Transverse colon (tissue), 4 donors: Measurements from ENCODE around the gene TRIM29. TPM values are rescaled to one million over a fixed set of nuclear protein-coding genes. Genes with fewer than 3 reads are reported as not detected.

Experiments
- DNase-seq: peaks from one replicate; pipeline ENCODE4 v3.0.0-alpha.2; 2019
- H3K27ac ChIP-seq, 4 donors: fragments of 200-600 bp; sonication (generic); 2 replicates each; pipeline ENCODE4 v1.5.1; 2016 to 2018; ENCODE audit warnings: inconsistent platforms in 4 of 4
- H3K27me3 ChIP-seq: fragments of 200-600 bp; sonication (generic); 2 replicates; pipeline ENCODE4 v1.5.1; 2017; ENCODE audit warnings: inconsistent platforms
- H3K36me3 ChIP-seq, 4 donors: fragments of 200-600 bp; sonication (generic); 2 replicates each; pipeline ENCODE4 v1.5.1; 2017 to 2019; ENCODE audit warnings: inconsistent platforms in 4 of 4
- H3K4me1 ChIP-seq, 4 donors: fragments of 200-600 bp; sonication (generic); 2 replicates each; pipeline ENCODE4 v1.5.1; 2017 to 2020; ENCODE audit warnings: inconsistent platforms in 4 of 4
- H3K4me3 ChIP-seq, 4 donors: fragments of 200-600 bp; sonication (generic); 1 replicate in 1 of 4; 2 replicates in 3 of 4; pipeline versions ENCODE4 v1.5.1 to v1.6.1; 2017 to 2019; ENCODE audit warnings: inconsistent platforms in 4 of 4
- H3K9me3 ChIP-seq, 2 donors: fragments of 200-600 bp; sonication (generic); 2 replicates each; pipeline ENCODE4 v1.5.1; 2017 to 2019; ENCODE audit warnings: inconsistent platforms in 2 of 2
- CTCF ChIP-seq, 5 experiments: fragments of 200-600 bp in 3 of 5; fragments of 450-650 bp in 2 of 5; sonication (generic) in 3 of 5; IDR thresholded peaks; 1 replicate in 2 of 5; 2 replicates in 3 of 5; pipeline ENCODE4 v1.5.1; 2016 to 2017; ENCODE audit warnings: antibody characterized with exemption in 5 of 5, inconsistent platforms in 3 of 5, mild to moderate bottlenecking in 2 of 5, moderate library complexity in 1 of 5
- EP300 ChIP-seq: sonication (generic); formaldehyde crosslinking; IDR thresholded peaks from one replicate; pipeline ENCODE4 v1.6.1; 2017; ENCODE audit warnings: antibody characterized with exemption, low read depth
- POLR2A ChIP-seq: fragments of 450-650 bp; IDR thresholded peaks from one replicate; pipeline ENCODE4 v1.6.1; 2016; ENCODE audit warnings: antibody characterized with exemption, mild to moderate bottlenecking, moderate library complexity
- POLR2AphosphoS5 ChIP-seq, 3 donors: sonication (generic); formaldehyde crosslinking; IDR thresholded peaks; one replicate each; pipeline ENCODE4 v1.6.1; 2016; ENCODE audit warnings: antibody characterized with exemption in 3 of 3
- WGBS, 2 donors: methylation state at CpG; one replicate each; pipeline ENCODE4 v1.1.5; 2018; ENCODE audit warnings: low coverage in 1 of 2; 5-methylcytosine and 5-hydroxymethylcytosine counted together
- in situ Hi-C, 4 donors: fragments of 200-750 bp; cut with MboI; loops; one replicate each; pipeline versions ENCODE4 v1.15.0 to v1.15.1; 2017; ENCODE audit warnings: low sequenced_read_pairs in 3 of 4, low pct_ligation_motif_present in 1 of 4, low pct_unique_long_range_greater_than_20kb in 1 of 4
- intact Hi-C: fragments of 100-400 bp; cut with DNase I; formaldehyde crosslinking; loops from one replicate; pipeline ENCODE4 v1.15.1; 2023; ENCODE audit warnings: low total_unique reads
- total RNA-seq, 4 donors: library from RNA; depleted of rRNA; stranded (reverse); fragments of >200 nt; gene quantifications; one replicate each; pipeline ENCODE4 v1.1.0, GENCODE V29; 2016

Gene TRIM29
- total RNA-seq, 4 donors from 2014 or later = 0.75 to 7.8 (median 4.4) TPM; not detected in 1

DNA sequence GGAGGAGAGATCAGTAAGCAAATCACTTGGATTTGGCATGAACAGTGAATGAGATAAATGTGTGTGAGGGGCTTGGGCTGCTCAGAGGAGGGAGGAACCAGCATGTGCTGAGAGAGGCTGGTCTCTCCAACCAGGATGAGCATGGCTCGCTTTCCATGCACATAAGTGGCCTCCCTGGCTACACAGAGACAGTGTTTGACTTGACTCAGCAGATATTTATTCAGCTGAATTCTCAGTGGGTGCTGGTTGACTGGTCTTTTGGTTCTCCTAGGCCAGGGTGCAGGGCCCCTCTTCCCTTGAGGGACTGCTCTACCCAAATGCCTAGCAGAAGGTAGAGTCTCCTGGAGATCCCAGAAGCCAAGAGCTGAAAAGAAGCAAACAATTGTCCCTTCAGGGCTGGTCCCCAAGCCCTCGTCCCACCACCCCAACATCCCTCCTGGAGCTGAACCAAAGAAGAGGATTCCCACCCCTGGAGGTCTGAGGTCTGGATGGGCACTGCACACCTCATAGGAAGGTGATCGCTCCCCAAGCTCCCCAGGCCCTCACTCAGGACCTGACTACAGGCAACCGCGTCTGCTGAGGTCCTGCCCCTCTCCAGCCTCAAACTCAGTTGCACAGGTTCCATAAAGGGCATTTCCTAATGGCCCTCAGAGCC is 3.3 kb upstream of the TRIM29 start:
- no peak for DNase-seq
- H3K4me1 ChIP-seq = peaks cover 0 to 3% (median 0%) of the 10 kb centered on the region in 4 donors
- H3K9me3 ChIP-seq = no peaks in the 10 kb centered on the region
- in situ Hi-C loops = no loop called here
- H3K4me3 ChIP-seq = no peak overlapping the region
- TF ChIP-seq CTCF (IDR thresholded peaks at IDR 0.05) (no peak), POLR2A (no peak), POLR2AphosphoS5 (IDR thresholded peaks at IDR 0.05) (no peak), EP300 (no peak)
- H3K27ac ChIP-seq = no peak overlapping the region
- 68% methylated on average over 5 of the region's 5 CpGs; no CpG with 5 or more reads in 1 of the 2 donors for WGBS, 2 donors
- no peaks in the 10 kb centered on the region for H3K36me3 ChIP-seq
- H3K27me3 ChIP-seq = peaks cover 22% of the 10 kb centered on the region
- intact Hi-C loops = no loop called here

- intact Hi-C loops = no loop called here
- TF ChIP-seq CTCF (IDR thresholded peaks at IDR 0.05) (no peak), EP300 (no peak), POLR2A (no peak), POLR2AphosphoS5 (IDR thresholded peaks at IDR 0.05) (no peak)
- peaks cover 0 to 3% (median 0%) of the 10 kb centered on the region in 4 donors for H3K4me1 ChIP-seq
- H3K27ac ChIP-seq = no peak overlapping the region
- no peaks in the 10 kb centered on the region for H3K36me3 ChIP-seq
- H3K9me3 ChIP-seq = no peaks in the 10 kb centered on the region
- DNase-seq = no peak
- peaks cover 4% of the 10 kb centered on the region for H3K27me3 ChIP-seq
- WGBS, 2 donors = 81 to 86% methylated on average over 1 to 8 of the region's 8 CpGs
- H3K4me3 ChIP-seq = no peak overlapping the region
- in situ Hi-C loops = no loop called here
Observed at GRCh38 chr11:120139316-120140069, 1.6 kb upstream of the TRIM29 start.

DNA sequence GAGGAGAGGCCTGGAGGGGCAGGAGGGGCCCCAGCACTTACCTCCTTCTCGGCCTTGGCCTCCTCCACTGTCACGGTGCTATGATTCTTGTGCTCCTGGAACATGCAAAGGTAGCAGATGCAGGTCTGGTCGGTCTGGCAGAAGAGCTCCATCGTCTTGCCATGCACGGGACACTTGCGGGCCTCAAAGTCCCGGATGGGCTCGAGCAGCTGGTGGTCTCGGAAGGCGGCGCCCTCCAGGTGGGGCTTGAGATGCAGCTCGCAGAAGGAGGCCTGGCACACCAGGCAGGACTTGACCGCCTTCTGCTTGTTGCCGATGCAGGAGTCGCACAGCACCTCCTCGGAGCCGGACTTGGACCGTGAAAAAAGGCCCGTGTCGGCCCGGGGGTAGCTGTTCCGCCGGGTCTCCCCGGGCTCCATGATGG is 714 bp downstream of the TRIM29 start:
- intact Hi-C loops = no loop called here
- H3K4me1 ChIP-seq = peaks cover 0 to 3% (median 0%) of the 10 kb centered on the region in 4 donors
- no peak overlapping the region for H3K27ac ChIP-seq
- in situ Hi-C loops = no loop called here
- H3K4me3 ChIP-seq = no peak overlapping the region
- 95% methylated on average over 23 of the region's 24 CpGs; no CpG with 5 or more reads in 1 of the 2 donors for WGBS, 2 donors
- DNase-seq = peak; percentile 4
- H3K36me3 ChIP-seq = no peaks in the 10 kb centered on the region
- no peaks in the 10 kb centered on the region for H3K27me3 ChIP-seq
- H3K9me3 ChIP-seq = no peaks in the 10 kb centered on the region
- TF ChIP-seq POLR2AphosphoS5 (IDR thresholded peaks at IDR 0.05) = no peak
- no peak for TF ChIP-seq POLR2A

- H3K9me3 ChIP-seq = no peaks in the 10 kb centered on the region
- peak; percentile 4 for DNase-seq
- no peaks in the 10 kb centered on the region for H3K36me3 ChIP-seq
- TF ChIP-seq EP300 = no peak
- TF ChIP-seq POLR2AphosphoS5 (IDR thresholded peaks at IDR 0.05) = no peak
- no peak for TF ChIP-seq CTCF (IDR thresholded peaks at IDR 0.05)
- no peak for TF ChIP-seq POLR2A
- H3K27me3 ChIP-seq = no peaks in the 10 kb centered on the region
- H3K4me3 ChIP-seq = no peak overlapping the region
- WGBS, 2 donors = 81 to 93% methylated on average over 3 to 7 of the region's 7 CpGs
- H3K4me1 ChIP-seq = peaks cover 0 to 3% (median 0%) of the 10 kb centered on the region in 4 donors
- in situ Hi-C loops = no loop called here
- H3K27ac ChIP-seq = no peak overlapping the region
- intact Hi-C loops = no loop called here
Observed at GRCh38 chr11:120136356-120136755, 1.6 kb downstream of the TRIM29 start.
